H9 (cell line): Measurements from ENCODE around the gene LENG9. TPM values are rescaled to one million over a fixed set of nuclear protein-coding genes. Genes with fewer than 3 reads are reported as not detected.
A peak's percentile ranks its signal among the peaks of the same experiment; 100 is the strongest.

ENCODE experiments used
- DNase-seq: peaks from one replicate; pipeline ENCODE4 v3.0.0-alpha.2; 2017
- H2AFZ ChIP-seq: one replicate; pipeline ENCODE4 v1.6.1; 2013; ENCODE audit warnings: mild to moderate bottlenecking, low read length, control low read depth, moderate library complexity
- H2AK5ac ChIP-seq: 2 replicates; pipeline ENCODE4 v1.6.1; 2013; ENCODE audit warnings: low read length, control low read depth, mixed read lengths; ENCODE audit not compliant: insufficient read length
- H2BK120ac ChIP-seq: one replicate; pipeline ENCODE4 v1.6.1; 2013; ENCODE audit warnings: low read depth, mild to moderate bottlenecking, low read length, control low read depth, inconsistent platforms; ENCODE audit not compliant: poor library complexity, severe bottlenecking
- H2BK12ac ChIP-seq: 2 replicates; pipeline ENCODE4 v1.6.1; 2013; ENCODE audit warnings: low read length, control low read depth, mixed read lengths, low read depth; ENCODE audit not compliant: insufficient read length
- H2BK15ac ChIP-seq: 2 replicates; pipeline ENCODE4 v1.6.1; 2013; ENCODE audit warnings: low read depth, low read length, control low read depth
- H2BK20ac ChIP-seq: one replicate; pipeline ENCODE4 v1.6.1; 2013; ENCODE audit warnings: low read depth, mild to moderate bottlenecking, low read length, control low read depth, inconsistent platforms; ENCODE audit not compliant: poor library complexity, severe bottlenecking
- H2BK5ac ChIP-seq: 2 replicates; pipeline ENCODE4 v1.6.1; 2013; ENCODE audit warnings: low read length, control low read depth, mixed read lengths; ENCODE audit not compliant: insufficient read length
- H3K14ac ChIP-seq: 2 replicates; pipeline ENCODE4 v1.6.1; 2013; ENCODE audit warnings: low read length, control low read depth; ENCODE audit not compliant: insufficient read depth
- H3K18ac ChIP-seq: 2 replicates; pipeline ENCODE4 v1.6.1; 2013; ENCODE audit warnings: low read depth, mild to moderate bottlenecking, mixed read lengths, low read length, control low read depth; ENCODE audit not compliant: insufficient read length
- H3K23ac ChIP-seq: 2 replicates; pipeline ENCODE4 v1.6.1; 2013; ENCODE audit warnings: low read length, control low read depth, mixed read lengths, low read depth; ENCODE audit not compliant: insufficient read length
- H3K23me2 ChIP-seq: 2 replicates; pipeline ENCODE4 v1.6.1; 2013; ENCODE audit warnings: low read depth, mild to moderate bottlenecking, mixed read lengths, low read length, control low read depth; ENCODE audit not compliant: insufficient read length, poor library complexity, severe bottlenecking
- H3K27ac ChIP-seq: 2 replicates; pipeline ENCODE4 v1.5.1; 2013; ENCODE audit warnings: low read length, control low read depth, mixed read lengths, low read depth; ENCODE audit not compliant: insufficient read length
- H3K27me3 ChIP-seq: 2 replicates; pipeline ENCODE4 v1.6.1; 2013; ENCODE audit warnings: low read length, control low read depth, inconsistent platforms; ENCODE audit not compliant: insufficient read depth
- H3K4ac ChIP-seq: 2 replicates; pipeline ENCODE4 v1.6.1; 2013; ENCODE audit warnings: low read depth, mild to moderate bottlenecking, control low read depth, inconsistent platforms, low read length, moderate library complexity
- H3K4me1 ChIP-seq: 2 replicates; pipeline ENCODE4 v1.6.1; 2013; ENCODE audit warnings: low read length, control low read depth, inconsistent platforms; ENCODE audit not compliant: insufficient read depth
- H3K4me2 ChIP-seq: 2 replicates; pipeline ENCODE4 v1.6.1; 2013; ENCODE audit warnings: low read length, control low read depth, mixed read lengths; ENCODE audit not compliant: insufficient read length, insufficient read depth
- H3K56ac ChIP-seq: 2 replicates; pipeline ENCODE4 v1.6.1; 2013; ENCODE audit warnings: low read depth, mild to moderate bottlenecking, mixed read lengths, low read length, control low read depth; ENCODE audit not compliant: insufficient read length
- H3K79me1 ChIP-seq: 2 replicates; pipeline ENCODE4 v1.6.1; 2013; ENCODE audit warnings: low read depth, mild to moderate bottlenecking, moderate library complexity, low read length, control low read depth, inconsistent platforms; ENCODE audit not compliant: insufficient read depth, poor library complexity, severe bottlenecking
- H3K79me2 ChIP-seq: 2 replicates; pipeline ENCODE4 v1.6.1; 2013; ENCODE audit warnings: low read length, control low read depth, inconsistent platforms; ENCODE audit not compliant: insufficient read depth
- H3K9ac ChIP-seq: 2 replicates; pipeline ENCODE4 v1.6.1; 2013; ENCODE audit warnings: low read length, control low read depth, mixed read lengths; ENCODE audit not compliant: insufficient read length; ENCODE audit errors: extremely low read depth
- H3K9me3 ChIP-seq: one replicate; pipeline ENCODE4 v1.6.1; 2013; ENCODE audit warnings: low read depth, low read length, inconsistent platforms; ENCODE audit not compliant: control insufficient read depth
- H3T11ph ChIP-seq: one replicate; pipeline ENCODE4 v1.6.1; 2013; ENCODE audit warnings: mild to moderate bottlenecking, low read length, control low read depth, inconsistent platforms
- H4K20me1 ChIP-seq: one replicate; pipeline ENCODE4 v1.6.1; 2013; ENCODE audit not compliant: control insufficient read depth, insufficient read length, insufficient read depth
- H4K5ac ChIP-seq: 2 replicates; pipeline ENCODE4 v1.6.1; 2013; ENCODE audit warnings: low read depth, mild to moderate bottlenecking, mixed read lengths, low read length, control low read depth; ENCODE audit not compliant: insufficient read length
- H4K8ac ChIP-seq: replicated peaks from 2 replicates; pipeline ENCODE4 v1.6.1; 2013; ENCODE audit warnings: low read length, control low read depth, mixed read lengths, low read depth; ENCODE audit not compliant: insufficient read length
- H4K91ac ChIP-seq: 2 replicates; pipeline ENCODE4 v1.6.1; 2013; ENCODE audit warnings: low read depth, mild to moderate bottlenecking, moderate library complexity, mixed read lengths, low read length, control low read depth; ENCODE audit not compliant: insufficient read length
- H3K27ac Mint-ChIP-seq, 3 experiments: 2 replicates in 2 of 3; 3 replicates in 1 of 3; pipeline ENCODE4 v1.8.0; 2020 to 2021; ENCODE audit warnings: mixed read lengths in 3 of 3, mild to moderate bottlenecking in 1 of 3, moderate library complexity in 1 of 3
- H3K27me3 Mint-ChIP-seq: 2 replicates; pipeline ENCODE4 v1.8.0; 2021; ENCODE audit warnings: low read depth, mild to moderate bottlenecking, moderate library complexity, mixed read lengths
- H3K36me3 Mint-ChIP-seq, 3 experiments: 2 replicates in 2 of 3; 3 replicates in 1 of 3; pipeline ENCODE4 v1.8.0; 2020 to 2021; ENCODE audit warnings: low read depth in 3 of 3, mixed read lengths in 3 of 3; ENCODE audit not compliant: insufficient read depth in 1 of 3
- H3K4me1 Mint-ChIP-seq, 2 experiments: 2 replicates each; pipeline ENCODE4 v1.8.0; 2020; ENCODE audit warnings: mixed read lengths in 2 of 2
- H3K4me3 Mint-ChIP-seq, 2 experiments: 2 replicates in 1 of 2; 3 replicates in 1 of 2; pipeline ENCODE4 v1.8.0; 2020 to 2021; ENCODE audit warnings: mild to moderate bottlenecking in 2 of 2, mixed read lengths in 2 of 2, moderate library complexity in 1 of 2
- H3K9me3 Mint-ChIP-seq, 2 experiments: 2 replicates in 1 of 2; 3 replicates in 1 of 2; pipeline ENCODE4 v1.8.0; 2020; ENCODE audit warnings: mild to moderate bottlenecking in 2 of 2, mixed read lengths in 2 of 2, moderate library complexity in 1 of 2
- WGBS: extraction: QIAGEN DNeasy Blood & Tissue Kit; methylation state at CpG from one replicate; pipeline ENCODE4 v1.1.7; 2013; ENCODE audit warnings: missing lambda C conversion rate, low lambda C conversion rate, mixed read lengths; ENCODE audit not compliant: insufficient read length; ENCODE audit errors: extremely low coverage; 5-methylcytosine and 5-hydroxymethylcytosine counted together
- total RNA-seq: library from RNA; stranded (reverse); gene quantifications from 2 replicates; pipeline ENCODE4 v1.2.1, GENCODE V29; 2021
- TF ChIP-seq, protein P1 (sequence below): fragments of 200-600 bp; sonication (generic); conservative IDR thresholded peaks from 3 replicates; pipeline ENCODE4 v1.8.0; 2021; ENCODE audit warnings: antibody characterized with exemption, mild to moderate bottlenecking

The LENG9 gene
- total RNA-seq, 1 experiment from 2014 or later, result 3.8 TPM

DNA sequence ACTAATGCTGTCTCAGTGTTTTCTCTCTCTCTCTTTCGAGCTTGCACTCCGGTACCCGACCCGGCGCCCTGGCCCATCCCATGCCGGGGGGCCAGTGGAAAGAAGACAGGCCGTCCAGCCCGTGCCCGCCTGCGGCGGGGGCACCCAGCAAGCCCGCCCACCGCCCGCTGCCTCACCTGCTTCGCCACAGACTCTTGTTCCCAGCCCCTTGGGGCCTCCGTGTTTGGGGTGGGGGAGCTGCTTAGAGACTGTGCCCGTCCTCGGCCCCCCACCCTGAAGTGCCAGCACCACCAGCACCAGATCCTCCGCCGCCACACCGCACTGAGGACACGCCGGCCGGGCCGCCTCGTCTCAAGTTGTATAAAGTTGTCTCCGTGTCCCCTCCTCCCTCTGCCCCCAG is 2.4 kb downstream of the LENG9 start:
- peaks cover 2 to 3% of the 10 kb centered on the region in 2 experiments; a peak in 1 of 5 replicates for H3K9me3 Mint-ChIP-seq
- H3K14ac ChIP-seq, result no peak overlapping the region
- no peak overlapping the region for H2AK5ac ChIP-seq
- H3K27ac Mint-ChIP-seq, result peak overlapping the region in 1 of 3 experiments; percentile 68; a peak in 1 of 7 replicates
- H2BK20ac ChIP-seq, result no peak overlapping the region
- H3K79me2 ChIP-seq, result no peaks in the 10 kb centered on the region
- H2AFZ ChIP-seq, result no peak overlapping the region
- peaks cover 11% of the 10 kb centered on the region for H3K23me2 ChIP-seq
- H4K8ac ChIP-seq, result no peak overlapping the region
- H3K4me1 Mint-ChIP-seq, result peaks cover 7% of the 10 kb centered on the region in 2 experiments; a peak in 3 of 4 replicates
- no peaks in the 10 kb centered on the region for H4K20me1 ChIP-seq
- peak overlapping the region in 1 of 2 experiments; percentile 73; a peak in 2 of 5 replicates for H3K4me3 Mint-ChIP-seq
- H2BK12ac ChIP-seq, result no peak overlapping the region
- H3K9ac ChIP-seq, result no peak overlapping the region
- no peak overlapping the region for H3K56ac ChIP-seq
- no peaks in the 10 kb centered on the region for H3K79me1 ChIP-seq
- H3K23ac ChIP-seq, result no peak overlapping the region
- H3K4ac ChIP-seq, result no peak overlapping the region
- H3K9me3 ChIP-seq, result no peaks in the 10 kb centered on the region
- no peaks in the 10 kb centered on the region for H3K4me1 ChIP-seq
- no peak overlapping the region for H2BK120ac ChIP-seq
- no peak overlapping the region for H4K5ac ChIP-seq
- H3K27ac ChIP-seq, result no peak overlapping the region
- H3T11ph ChIP-seq, result no peak overlapping the region
- H3K27me3 ChIP-seq, result no peaks in the 10 kb centered on the region; the same call in 1 of the 2 replicates
- H4K91ac ChIP-seq, result no peak overlapping the region
- no peak overlapping the region for H2BK15ac ChIP-seq
- TF ChIP-seq, protein P1, sequence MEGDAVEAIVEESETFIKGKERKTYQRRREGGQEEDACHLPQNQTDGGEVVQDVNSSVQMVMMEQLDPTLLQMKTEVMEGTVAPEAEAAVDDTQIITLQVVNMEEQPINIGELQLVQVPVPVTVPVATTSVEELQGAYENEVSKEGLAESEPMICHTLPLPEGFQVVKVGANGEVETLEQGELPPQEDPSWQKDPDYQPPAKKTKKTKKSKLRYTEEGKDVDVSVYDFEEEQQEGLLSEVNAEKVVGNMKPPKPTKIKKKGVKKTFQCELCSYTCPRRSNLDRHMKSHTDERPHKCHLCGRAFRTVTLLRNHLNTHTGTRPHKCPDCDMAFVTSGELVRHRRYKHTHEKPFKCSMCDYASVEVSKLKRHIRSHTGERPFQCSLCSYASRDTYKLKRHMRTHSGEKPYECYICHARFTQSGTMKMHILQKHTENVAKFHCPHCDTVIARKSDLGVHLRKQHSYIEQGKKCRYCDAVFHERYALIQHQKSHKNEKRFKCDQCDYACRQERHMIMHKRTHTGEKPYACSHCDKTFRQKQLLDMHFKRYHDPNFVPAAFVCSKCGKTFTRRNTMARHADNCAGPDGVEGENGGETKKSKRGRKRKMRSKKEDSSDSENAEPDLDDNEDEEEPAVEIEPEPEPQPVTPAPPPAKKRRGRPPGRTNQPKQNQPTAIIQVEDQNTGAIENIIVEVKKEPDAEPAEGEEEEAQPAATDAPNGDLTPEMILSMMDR, result no peak
- no CpG with 5 or more reads among the region's 27 CpGs for WGBS
- no peak overlapping the region for H3K18ac ChIP-seq
- peaks cover 22 to 54% (median 51%) of the 10 kb centered on the region in 3 experiments; a peak in 6 of 7 replicates for H3K36me3 Mint-ChIP-seq
- no peak for DNase-seq
- no peak overlapping the region for H2BK5ac ChIP-seq
- peaks cover 10% of the 10 kb centered on the region for H3K27me3 Mint-ChIP-seq
- no peak overlapping the region for H3K4me2 ChIP-seq
